ENCODE results near the gene GOLGA6L7.

- no peak for TF ChIP-seq BHLHE40 (IDR thresholded peaks at IDR 0.05; ENCODE audit: low read depth, low read length)
- TF ChIP-seq RFX5 (IDR thresholded peaks at IDR 0.05; ENCODE audit: low read depth, low read length) = no peak
- TF ChIP-seq CTCF (conservative IDR thresholded peaks at IDR 0.05; ENCODE audit: low read depth, low read length) = no peak
These were observed 28.4 kb upstream of the GOLGA6L7 start for GRCh38 chr15:28876845-28877185.

All from IMR-90 (cell line).